Mucosa of gallbladder (tissue), 1 donor: ENCODE measurements around the gene LIX1. TPM values are rescaled to one million over a fixed set of nuclear protein-coding genes. Genes with fewer than 3 reads are reported as not detected.
"Not testable (repeated sequence)": the region's sequence is repeated elsewhere in the genome, so short reads cannot be mapped to it uniquely, and the experiment has no call there.

ENCODE experiments used
- DNase-seq: peaks from one replicate; pipeline ENCODE4 v3.0.0-alpha.2; 2020; ENCODE audit warnings: low spot score
- total RNA-seq: library from RNA; stranded (reverse); gene quantifications from one replicate; pipeline ENCODE4 v1.2.1, GENCODE V29; 2021
- donor health status: DM: no; HTN: no; CAD: no.

LIX1 gene
- total RNA-seq, 1 donor from 2014 or later = 0.17 TPM

DNA sequence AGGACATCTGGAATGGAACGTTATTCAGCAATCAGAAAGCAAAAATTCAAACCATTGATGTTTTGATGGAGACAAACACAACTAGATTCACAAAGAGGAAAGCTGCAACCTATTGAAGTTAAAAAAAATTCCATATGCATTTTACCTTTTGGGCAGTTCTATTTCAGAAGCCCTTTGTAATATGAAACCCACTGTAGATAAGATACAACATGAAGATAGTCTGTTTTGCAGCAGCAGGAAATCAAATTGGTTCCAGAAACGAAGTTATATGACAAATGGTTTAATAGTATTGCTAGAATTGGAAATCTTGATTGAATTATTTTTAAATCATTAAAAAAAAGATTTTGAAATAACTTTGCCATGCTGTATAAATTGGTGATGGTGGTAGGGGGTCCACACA is 872 bp downstream of the LIX1 start:
- DNase-seq = no peak

DNA sequence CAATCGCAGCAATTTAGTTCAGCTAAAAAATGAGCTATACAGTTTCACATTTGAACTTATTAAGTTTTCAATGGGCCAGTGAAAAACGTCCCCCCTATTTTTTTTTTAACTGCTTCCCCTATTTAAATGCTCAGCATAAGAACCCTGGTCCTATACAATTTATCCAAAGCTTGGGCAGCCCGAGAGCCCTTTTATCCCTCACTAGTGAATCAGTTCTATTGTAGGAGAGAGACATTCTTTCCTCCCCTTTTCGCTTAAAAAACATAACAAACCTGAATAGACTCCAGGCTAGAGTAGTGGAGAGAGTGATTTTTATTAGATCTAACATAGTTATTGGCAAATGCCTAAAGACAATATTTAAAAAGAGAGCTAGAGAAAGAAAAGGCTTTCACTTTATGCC is 1.4 kb downstream of the LIX1 start:
- DNase-seq = no peak

- DNase-seq = not testable (repeated sequence)
Observed at GRCh38 chr5:97140250-97140649, 2.2 kb downstream of the LIX1 start.

- DNase-seq = no peak
Observed at GRCh38 chr5:97136475-97136874, 5.9 kb downstream of the LIX1 start.

DNA sequence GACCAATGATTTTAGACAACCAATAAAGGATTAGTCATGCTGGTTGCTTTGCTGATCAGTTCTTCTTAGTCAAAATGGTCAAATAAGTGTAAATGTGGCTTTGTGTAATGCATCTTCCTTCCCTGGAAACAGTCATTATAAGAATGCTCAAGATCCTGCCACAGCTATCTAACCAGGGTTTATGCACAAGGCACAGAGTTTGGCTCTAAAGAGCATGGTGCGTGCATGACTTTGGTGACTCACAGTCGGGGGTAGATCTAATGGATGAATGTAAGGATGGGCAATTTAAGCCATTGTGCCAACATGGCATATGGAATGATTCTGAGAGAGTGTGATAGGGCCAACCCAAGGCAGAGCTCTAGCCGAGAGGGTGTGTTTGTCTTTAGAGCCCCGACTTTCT is 6.5 kb downstream of the LIX1 start:
- no peak for DNase-seq

- DNase-seq = no peak
Observed at GRCh38 chr5:97134634-97135033, 7.8 kb downstream of the LIX1 start.

GRCh38 chr5:97133101-97133500 is 9.3 kb downstream of the LIX1 start:
- no peak for DNase-seq

- DNase-seq = no peak
Observed at GRCh38 chr5:97131921-97132320, 10.5 kb downstream of the LIX1 start.

GRCh38 chr5:97131139-97131710 is 11.2 kb downstream of the LIX1 start:
- DNase-seq = no peak

- DNase-seq = no peak
Observed at GRCh38 chr5:97127727-97128126, 14.7 kb downstream of the LIX1 start.

- no peak for DNase-seq
Observed at GRCh38 chr5:97125125-97125683, 17.2 kb downstream of the LIX1 start.

- no peak for DNase-seq
Observed at GRCh38 chr5:97124335-97124734, 18.1 kb downstream of the LIX1 start.

DNA sequence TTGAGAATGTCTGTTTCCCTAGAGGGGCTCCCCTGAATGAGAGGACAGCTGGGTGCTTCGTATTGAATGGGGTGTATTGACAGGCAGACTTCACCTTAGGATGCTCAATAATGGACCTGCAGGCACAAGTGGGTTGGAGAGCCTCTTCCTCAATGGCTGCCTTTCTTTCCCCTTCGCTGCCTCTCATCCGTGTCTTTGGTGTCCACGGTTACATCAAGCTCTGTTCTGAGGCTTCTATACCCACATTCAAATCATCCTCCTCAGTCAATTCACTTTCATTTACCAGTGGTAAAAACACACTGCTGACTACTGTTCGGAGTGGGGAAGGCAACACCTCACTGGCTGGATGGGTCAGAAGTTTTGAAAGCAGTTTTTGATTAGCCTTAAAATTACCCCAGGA is 20.6 kb downstream of the LIX1 start:
- DNase-seq = no peak

GRCh38 chr5:97120195-97120594 is 22.2 kb downstream of the LIX1 start:
- DNase-seq = no peak

GRCh38 chr5:97119007-97119390 is 23.4 kb downstream of the LIX1 start:
- DNase-seq = no peak

- DNase-seq = no peak
Observed at GRCh38 chr5:97118261-97119006, 24.0 kb downstream of the LIX1 start.

- no peak for DNase-seq
Observed at GRCh38 chr5:97115932-97116331, 26.5 kb downstream of the LIX1 start.

DNA sequence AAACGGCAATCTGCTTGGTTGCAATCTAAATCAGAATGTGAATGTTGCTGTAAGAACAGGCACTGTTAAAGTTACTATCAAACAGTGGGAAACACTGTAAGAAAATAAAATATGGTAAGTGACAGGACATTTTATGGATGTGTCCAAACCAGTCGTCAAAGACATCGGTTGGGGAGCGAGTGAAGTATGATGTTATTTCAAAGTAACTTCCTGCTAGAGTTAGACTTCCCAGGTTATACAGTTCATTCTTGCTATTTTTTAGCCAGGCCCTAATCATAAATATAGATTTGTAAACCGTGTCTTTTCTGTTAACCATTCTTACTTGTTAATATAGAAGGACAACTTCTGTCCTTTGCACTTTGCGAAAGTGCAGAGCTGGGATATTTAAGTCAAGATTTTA is 30.2 kb downstream of the LIX1 start:
- no peak for DNase-seq

DNA sequence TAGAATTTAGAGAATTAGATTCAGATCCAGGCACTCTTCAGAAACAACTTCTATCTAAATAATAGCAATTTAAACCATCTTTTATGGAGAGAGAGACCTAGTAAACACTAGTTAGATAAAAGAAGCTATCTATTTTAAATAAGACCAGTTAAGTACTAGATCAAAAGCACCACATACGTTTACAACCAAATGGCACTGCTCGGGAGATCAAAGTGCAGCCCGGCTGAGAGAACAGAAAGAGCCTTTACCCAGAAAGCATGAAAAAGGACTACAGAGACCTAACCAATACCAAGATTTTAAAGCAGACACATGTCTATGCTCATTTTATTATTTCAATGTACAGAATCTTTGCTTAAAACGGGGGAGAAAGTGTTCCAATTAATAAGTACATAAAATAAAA is 30.8 kb downstream of the LIX1 start:
- no peak for DNase-seq

GRCh38 chr5:97111004-97111403 is 31.4 kb downstream of the LIX1 start:
- no peak for DNase-seq

DNA sequence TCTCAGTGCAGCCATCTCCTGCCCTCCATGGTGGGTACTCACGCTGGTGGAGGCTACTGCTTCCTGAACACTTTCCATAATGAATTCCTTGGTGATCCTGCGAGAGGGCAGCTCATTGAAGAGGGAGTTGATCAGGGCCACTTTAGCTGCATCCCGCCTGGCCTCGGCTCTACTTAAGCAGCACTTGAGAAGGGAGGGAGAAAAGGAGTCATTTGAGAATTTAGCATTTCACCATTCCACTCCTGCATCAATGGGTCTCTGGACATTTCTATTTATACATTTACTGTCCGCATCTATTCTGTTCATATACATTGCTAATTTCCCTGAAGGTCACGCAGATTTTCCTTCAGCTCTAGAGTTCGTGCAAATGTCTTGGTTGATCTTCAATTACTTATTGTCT is 35.1 kb downstream of the LIX1 start:
- DNase-seq = no peak

DNA sequence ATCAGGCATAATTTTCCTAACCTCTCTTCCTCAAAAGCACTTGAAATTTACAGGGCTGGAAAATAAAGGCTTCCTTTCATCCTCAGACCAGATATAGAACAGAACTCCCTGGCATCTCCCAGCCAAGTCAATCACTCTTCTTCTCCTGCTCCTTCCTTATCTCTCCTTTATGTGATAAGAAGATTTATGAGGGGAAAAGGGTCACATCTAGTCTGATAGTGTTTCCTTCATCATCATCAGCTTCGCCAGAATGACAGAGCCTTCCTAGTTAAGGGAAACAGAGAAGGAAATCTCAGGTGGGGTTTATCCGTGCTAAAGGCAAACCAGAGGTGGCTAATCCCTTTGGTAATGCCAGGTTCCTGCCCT is 36.2 kb downstream of the LIX1 start:
- no peak for DNase-seq

DNA sequence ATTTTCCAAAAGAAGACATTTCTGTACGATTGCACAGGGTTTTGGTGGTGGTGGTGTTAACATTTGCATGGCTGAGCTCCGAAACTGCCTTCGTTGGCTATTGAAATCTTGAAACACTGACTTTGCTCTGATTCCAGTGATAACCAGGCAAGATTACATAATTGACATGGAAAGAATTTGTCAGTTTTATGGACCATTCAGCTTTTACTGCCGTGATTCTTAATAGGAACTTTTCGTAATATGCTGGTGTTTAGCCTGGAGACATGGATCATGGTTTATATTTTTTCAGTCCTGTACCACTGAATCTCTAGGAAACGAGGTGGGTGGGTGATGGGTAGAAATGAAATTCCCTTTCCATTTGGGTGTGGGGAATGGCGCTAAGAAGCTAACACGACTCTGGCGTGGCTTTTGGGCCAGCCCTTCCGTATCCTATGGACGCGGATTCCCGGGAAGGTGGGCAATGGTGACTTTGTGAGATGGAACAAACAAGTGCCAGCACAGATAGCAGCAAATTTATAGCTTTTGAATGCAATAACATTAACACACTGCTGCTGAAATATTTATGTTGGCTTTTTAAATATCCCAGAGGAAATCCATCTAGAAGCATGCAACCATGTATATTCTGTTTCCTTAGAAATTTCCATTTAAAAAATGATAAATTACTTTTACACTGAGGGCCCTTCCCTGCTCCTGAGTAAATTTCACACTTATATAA is 36.8 kb downstream of the LIX1 start:
- no peak for DNase-seq
